Measurements from ENCODE around the gene ATXN7L2. TPM values are rescaled to one million over a fixed set of nuclear protein-coding genes. Genes with fewer than 3 reads are reported as not detected.

ATXN7L2 gene
- total RNA-seq, 1 experiment from 2014 or later: 17.3 TPM

GRCh38 chr1:109499081-109499480 is 15.4 kb downstream of the ATXN7L2 start:
- no peak for DNase-seq
- no CpG with 5 or more reads among the region's 7 CpGs for WGBS (ENCODE audit: extremely low coverage, insufficient read length, low lambda C conversion rate)
- Histone ChIP-seq H2BK120ac (ENCODE audit: low read depth, low read length, poor library complexity, severe bottlenecking) (no peak overlapping the region), H3T11ph (ENCODE audit: low read length) (no peak overlapping the region), H3K14ac (ENCODE audit: insufficient read depth, low read length) (no peak overlapping the region), H3K9me3 (ENCODE audit: control insufficient read depth, low read depth, low read length) (no peaks in the 10 kb centered on the region), H2BK20ac (ENCODE audit: low read depth, low read length, poor library complexity, severe bottlenecking) (no peak overlapping the region), H2BK15ac (ENCODE audit: low read depth, low read length) (no peak overlapping the region), H3K18ac (ENCODE audit: insufficient read length, low read depth, low read length) (no peak overlapping the region), H2AFZ (ENCODE audit: low read length) (no peak overlapping the region), H2BK12ac (ENCODE audit: insufficient read length, low read depth, low read length) (no peak overlapping the region), H3K4me1 (ENCODE audit: insufficient read depth, low read length) (peaks cover 2% of the 10 kb centered on the region; the same call in 1 of the 2 replicates), H3K4me2 (ENCODE audit: insufficient read depth, insufficient read length, low read length) (no peak overlapping the region), H4K20me1 (ENCODE audit: control insufficient read depth, insufficient read depth, insufficient read length) (no peaks in the 10 kb centered on the region), H2BK5ac (ENCODE audit: insufficient read length, low read length) (no peak overlapping the region), H3K79me2 (ENCODE audit: insufficient read depth, low read length) (no peaks in the 10 kb centered on the region), H3K23me2 (ENCODE audit: insufficient read length, low read depth, low read length, poor library complexity, severe bottlenecking) (no peaks in the 10 kb centered on the region), H2AK5ac (ENCODE audit: insufficient read length, low read length) (no peak overlapping the region), H3K4ac (ENCODE audit: low read depth, low read length) (no peak overlapping the region), H3K79me1 (ENCODE audit: insufficient read depth, low read depth, low read length, poor library complexity, severe bottlenecking) (no peaks in the 10 kb centered on the region), H4K5ac (ENCODE audit: insufficient read length, low read depth, low read length) (no peak overlapping the region), H3K27ac (ENCODE audit: insufficient read length, low read depth, low read length) (no peak overlapping the region), H3K23ac (ENCODE audit: insufficient read length, low read depth, low read length) (no peak overlapping the region), H4K8ac (replicated peaks; ENCODE audit: insufficient read length, low read depth, low read length) (no peak overlapping the region), H3K9ac (ENCODE audit: extremely low read depth, insufficient read length, low read length) (no peak overlapping the region), H4K91ac (ENCODE audit: insufficient read length, low read depth, low read length) (no peak overlapping the region), H3K27me3 (ENCODE audit: insufficient read depth, low read length) (no peaks in the 10 kb centered on the region), H3K56ac (ENCODE audit: insufficient read length, low read depth, low read length) (no peak overlapping the region)
- H3K36me3 Mint-ChIP-seq (ENCODE audit: insufficient read depth in 1 of 3, low read depth in 3 of 3): peaks cover 0 to 11% (median 5%) of the 10 kb centered on the region in 3 experiments; a peak in 5 of 7 replicates
- no peaks in the 10 kb centered on the region for H3K27me3 Mint-ChIP-seq (ENCODE audit: low read depth)
- no peak for TF ChIP-seq CTCF (conservative IDR thresholded peaks at IDR 0.05)
- H3K4me1 Mint-ChIP-seq: peaks cover 17 to 20% of the 10 kb centered on the region in 2 experiments
- H3K9me3 Mint-ChIP-seq: no peaks in the 10 kb centered on the region
- no peak overlapping the region; a peak in 1 of 5 replicates for H3K4me3 Mint-ChIP-seq
- H3K27ac Mint-ChIP-seq: no peak overlapping the region

Measured in H9 (cell line).